Small intestine (tissue), 7 donors: ENCODE data around the gene ARAP3. TPM values are rescaled to one million over a fixed set of nuclear protein-coding genes. Genes with fewer than 3 reads are reported as not detected.
A peak's percentile ranks its signal among the peaks of the same experiment; 100 is the strongest.

Source experiments
- DNase-seq, 2 donors: peaks; one replicate each; pipeline versions ENCODE4 v3.0.0 to v3.0.0-alpha.2; 2013
- FAIRE-seq: peaks from 2 replicates; lab custom pipeline; 2012; peaks lifted over from hg19 to GRCh38; lab: Jason Lieb, UNC
- H3K27ac ChIP-seq, 3 donors: one replicate each; pipeline ENCODE4 v1.5.1; 2013; ENCODE audit warnings: low read length in 2 of 3, mild to moderate bottlenecking in 2 of 3, control low read depth in 1 of 3, inconsistent platforms in 1 of 3, low read depth in 1 of 3, moderate library complexity in 1 of 3
- H3K27me3 ChIP-seq, 3 donors: one replicate each; pipeline ENCODE4 v1.6.1; 2013; ENCODE audit warnings: low read length in 3 of 3, inconsistent platforms in 1 of 3; ENCODE audit not compliant: control insufficient read depth in 3 of 3, insufficient read depth in 3 of 3
- H3K36me3 ChIP-seq, 3 donors: one replicate each; pipeline ENCODE4 v1.6.1; 2013; ENCODE audit warnings: low read length in 3 of 3, inconsistent platforms in 1 of 3, low read depth in 1 of 3, mild to moderate bottlenecking in 1 of 3, moderate library complexity in 1 of 3; ENCODE audit not compliant: control insufficient read depth in 3 of 3, insufficient read depth in 2 of 3
- H3K4me1 ChIP-seq, 3 donors: one replicate each; pipeline ENCODE4 v1.6.1; 2013; ENCODE audit warnings: low read length in 2 of 3, inconsistent platforms in 1 of 3, low read depth in 1 of 3, mild to moderate bottlenecking in 1 of 3, moderate library complexity in 1 of 3; ENCODE audit not compliant: control insufficient read depth in 3 of 3, insufficient read depth in 2 of 3
- H3K4me3 ChIP-seq, 3 donors: one replicate each; pipeline ENCODE4 v1.5.1; 2013; ENCODE audit warnings: low read length in 3 of 3, control low read depth in 1 of 3, inconsistent platforms in 1 of 3, low read depth in 1 of 3, mild to moderate bottlenecking in 1 of 3, moderate library complexity in 1 of 3
- H3K9me3 ChIP-seq, 2 donors: one replicate each; pipeline ENCODE4 v1.6.1; 2013; ENCODE audit warnings: low read depth in 1 of 2, low read length in 1 of 2; ENCODE audit not compliant: control insufficient read depth in 2 of 2, insufficient read depth in 1 of 2
- WGBS, 3 donors: extraction: QIAGEN DNeasy Blood & Tissue Kit; methylation state at CpG; one replicate each; pipeline ENCODE4 v1.1.7; 2013; 5-methylcytosine and 5-hydroxymethylcytosine counted together
- polyA plus RNA-seq, 4 donors: library from polyadenylated mRNA; stranded (reverse) in 3 of 4; unstranded in 1 of 4; fragments of 200-250 nt in 3 of 4; fragments of 120-200 nt in 1 of 4; gene quantifications; one replicate each; pipeline versions ENCODE4 v1.2.1 to v1.2.3, GENCODE V29; 2013
- donor health status: healthy with polysubstance abuse.
- donor health status: control.
- donor health status: control.
- donor health status: Bipolar disorder and iron deficiency.
- donor health status: healthy.

The ARAP3 gene
- polyA plus RNA-seq, 4 donors, result 0.45 to 14.2 (median 4.6) TPM

GRCh38 chr5:141605523-141606277, 76.3 kb downstream of the ARAP3 start:
- Histone ChIP-seq H3K27me3 (no peaks in the 10 kb centered on the region), H3K9me3 (no peaks in the 10 kb centered on the region), H3K36me3 (peaks cover 0 to 8% (median 0%) of the 10 kb centered on the region in 3 donors), H3K4me1 (peaks cover 4 to 30% (median 5%) of the 10 kb centered on the region in 3 donors), H3K4me3 (no peak overlapping the region), H3K27ac (peak overlapping the region; percentile 27 to 71 (median 32))
- FAIRE-seq (no peak), DNase-seq (peak in 1 of 2 donors; percentile 68)
- 52 to 79% (median 55%) methylated on average over 6 of the region's 6 CpGs for WGBS, 3 donors

GRCh38 chr5:141603923-141604717, 77.9 kb downstream of the ARAP3 start:
- no peak for FAIRE-seq
- Histone ChIP-seq H3K9me3 (no peaks in the 10 kb centered on the region), H3K27ac (peak overlapping the region; percentile 48 to 75 (median 70)), H3K27me3 (no peaks in the 10 kb centered on the region), H3K36me3 (peaks cover 0 to 3% (median 0%) of the 10 kb centered on the region in 3 donors), H3K4me3 (peak overlapping the region in 1 of 3 donors; percentile 7), H3K4me1 (peaks cover 3 to 26% (median 4%) of the 10 kb centered on the region in 3 donors)
- WGBS, 3 donors, result 38 to 42% (median 39%) methylated on average over 6 of the region's 6 CpGs
- DNase-seq, result peak; percentile 72 to 78

Other genes with a start within 250 kb of the ARAP3 start
- gene PCDHGC3, start 206.3 kb downstream of the ARAP3 start, polyA plus RNA-seq, result 10 to 100 TPM in 2 of 4 donors, 1 to 10 TPM in 2; 2.5 to 33.3 (median 8.9) TPM
- under 1 TPM in 2 of 4 donors, not detected in 2; 0.34 TPM for gene PCDHGC4, start 197.2 kb downstream of the ARAP3 start, polyA plus RNA-seq
- gene PCDHGC5, start 193.1 kb downstream of the ARAP3 start, polyA plus RNA-seq, result under 1 TPM in 2 of 4 donors, not detected in 2; 0.07 to 0.18 TPM
- 10 to 100 TPM; 58.4 to 97.3 (median 90.6) TPM for gene DIAPH1, start 63.2 kb downstream of the ARAP3 start, polyA plus RNA-seq
- 10 to 100 TPM; 39.0 to 65.0 (median 49.6) TPM for gene HDAC3, start 45.4 kb downstream of the ARAP3 start, polyA plus RNA-seq
- 1 to 10 TPM; 1.9 to 5.4 (median 3.8) TPM for gene RELL2, start 45.2 kb downstream of the ARAP3 start, polyA plus RNA-seq
- 10 to 100 TPM in 3 of 4 donors, 1 to 10 TPM in 1; 8.3 to 22.0 (median 13.6) TPM for gene FCHSD1, start 30.8 kb downstream of the ARAP3 start, polyA plus RNA-seq
- gene PCDH1, start 196.2 kb upstream of the ARAP3 start, polyA plus RNA-seq, result 10 to 100 TPM; 15.7 to 43.9 (median 24.8) TPM
- gene DELE1, start 241.6 kb upstream of the ARAP3 start, polyA plus RNA-seq, result 100 to 1,000 TPM in 1 of 4 donors, 10 to 100 TPM in 3; 32.2 to 120 (median 44.4) TPM